PC-9 (cell line): ENCODE measurements around the gene BBS9.

Experiments used
- CTCF ChIP-seq: fragments of 200-600 bp; sonication (generic); conservative IDR thresholded peaks from 2 replicates; pipeline ENCODE4 v1.6.1; 2017; ENCODE audit warnings: mixed run types, antibody characterized with exemption, mild to moderate bottlenecking, moderate library complexity
- EZH2 ChIP-seq: fragments of 200-600 bp; sonication (generic); IDR thresholded peaks from 2 replicates; pipeline ENCODE4 v1.8.0; 2017; ENCODE audit warnings: antibody characterized with exemption, low read depth

GRCh38 chr7:33336820-33337219, 207.5 kb downstream of the BBS9 start:
- TF ChIP-seq CTCF (no peak), EZH2 (no peak)
